Measurements from ENCODE around the gene AMBRA1. TPM values are rescaled to one million over a fixed set of nuclear protein-coding genes. Genes with fewer than 3 reads are reported as not detected.

AMBRA1 gene
- total RNA-seq, 1 donor from 2014 or later: 29.4 TPM

GRCh38 chr11:46421257-46421880, 172.5 kb downstream of the AMBRA1 start:
- no peak overlapping the region for H3K27ac Mint-ChIP-seq (ENCODE audit: unreplicated experiment)
- no peak for DNase-seq (ENCODE audit: low read depth)
- H3K36me3 ChIP-seq (ENCODE audit: insufficient read depth, low read length): peaks cover 4% of the 10 kb centered on the region

GRCh38 chr11:46420513-46420912, 173.3 kb downstream of the AMBRA1 start:
- Mint-ChIP-seq H3K4me1 (ENCODE audit: low read depth, unreplicated experiment) (no peaks in the 10 kb centered on the region), H3K36me3 (ENCODE audit: low read depth, unreplicated experiment) (peaks cover 26% of the 10 kb centered on the region), H3K4me3 (ENCODE audit: unreplicated experiment) (no peak overlapping the region), H3K27me3 (ENCODE audit: low read depth, unreplicated experiment) (no peaks in the 10 kb centered on the region), H3K9me3 (ENCODE audit: unreplicated experiment) (no peaks in the 10 kb centered on the region), H3K27ac (ENCODE audit: unreplicated experiment) (no peak overlapping the region)
- Histone ChIP-seq H2AFZ (ENCODE audit: low read depth, low read length) (no peak overlapping the region), H3K79me2 (ENCODE audit: insufficient read depth, low read length) (no peaks in the 10 kb centered on the region), H3K4me1 (ENCODE audit: insufficient read depth, low read length) (no peaks in the 10 kb centered on the region), H3K9ac (ENCODE audit: low read length) (no peak overlapping the region), H3K4me3 (ENCODE audit: insufficient read depth, low read depth, low read length) (no peak overlapping the region), H3K36me3 (ENCODE audit: insufficient read depth, low read length) (peaks cover 5% of the 10 kb centered on the region), H3K4me2 (ENCODE audit: low read length) (no peak overlapping the region), H3K27me3 (ENCODE audit: insufficient read depth, low read length) (no peaks in the 10 kb centered on the region), H3K9me3 (ENCODE audit: insufficient read depth, low read depth, low read length) (no peaks in the 10 kb centered on the region), H4K20me1 (ENCODE audit: insufficient read depth, low read length) (peaks cover 26% of the 10 kb centered on the region), H3K27ac (ENCODE audit: low read depth, low read length) (no peak overlapping the region)
- no peak for TF ChIP-seq EZH2 (IDR thresholded peaks at IDR 0.05; ENCODE audit: insufficient read depth, low read length)
- no peak for TF ChIP-seq CTCF (IDR thresholded peaks at IDR 0.05; ENCODE audit: insufficient read depth, low read depth, low read length)
- FAIRE-seq (no peak), DNase-seq (ENCODE audit: low read depth) (no peak)

More at GRCh38 chr11:46421257-46421880, 172.5 kb downstream of the AMBRA1 start:
- no peaks in the 10 kb centered on the region for H3K9me3 ChIP-seq (ENCODE audit: insufficient read depth, low read depth, low read length)
- H3K27me3 Mint-ChIP-seq (ENCODE audit: low read depth, unreplicated experiment): no peaks in the 10 kb centered on the region
- peaks cover 25% of the 10 kb centered on the region for H4K20me1 ChIP-seq (ENCODE audit: insufficient read depth, low read length)
- H3K4me3 Mint-ChIP-seq (ENCODE audit: unreplicated experiment): no peak overlapping the region
- H3K79me2 ChIP-seq (ENCODE audit: insufficient read depth, low read length): no peaks in the 10 kb centered on the region
- H3K36me3 Mint-ChIP-seq (ENCODE audit: low read depth, unreplicated experiment): peaks cover 26% of the 10 kb centered on the region
- TF ChIP-seq EZH2 (IDR thresholded peaks at IDR 0.05; ENCODE audit: insufficient read depth, low read length): no peak
- TF ChIP-seq CTCF (IDR thresholded peaks at IDR 0.05; ENCODE audit: insufficient read depth, low read depth, low read length): no peak
- no peaks in the 10 kb centered on the region for H3K4me1 Mint-ChIP-seq (ENCODE audit: low read depth, unreplicated experiment)
- no peak overlapping the region for H3K4me2 ChIP-seq (ENCODE audit: low read length)
- H3K4me1 ChIP-seq (ENCODE audit: insufficient read depth, low read length): no peaks in the 10 kb centered on the region
- H3K27me3 ChIP-seq (ENCODE audit: insufficient read depth, low read length): no peaks in the 10 kb centered on the region
- no peak for FAIRE-seq
- no peak overlapping the region for H3K27ac ChIP-seq (ENCODE audit: low read depth, low read length)
- H3K4me3 ChIP-seq (ENCODE audit: insufficient read depth, low read depth, low read length): no peak overlapping the region
- no peak overlapping the region for H3K9ac ChIP-seq (ENCODE audit: low read length)
- H2AFZ ChIP-seq (ENCODE audit: low read depth, low read length): no peak overlapping the region
- no peaks in the 10 kb centered on the region for H3K9me3 Mint-ChIP-seq (ENCODE audit: unreplicated experiment)

GRCh38 chr11:46418751-46419150, 175.1 kb downstream of the AMBRA1 start:
- DNase-seq (ENCODE audit: low read depth) (no peak), FAIRE-seq (no peak)
- peaks cover 26% of the 10 kb centered on the region for H4K20me1 ChIP-seq (ENCODE audit: insufficient read depth, low read length)
- H3K27ac ChIP-seq (ENCODE audit: low read depth, low read length): no peak overlapping the region
- Mint-ChIP-seq H3K27ac (ENCODE audit: unreplicated experiment) (no peak overlapping the region), H3K4me1 (ENCODE audit: low read depth, unreplicated experiment) (no peaks in the 10 kb centered on the region), H3K27me3 (ENCODE audit: low read depth, unreplicated experiment) (no peaks in the 10 kb centered on the region), H3K36me3 (ENCODE audit: low read depth, unreplicated experiment) (peaks cover 36% of the 10 kb centered on the region), H3K4me3 (ENCODE audit: unreplicated experiment) (no peak overlapping the region), H3K9me3 (ENCODE audit: unreplicated experiment) (no peaks in the 10 kb centered on the region)
- H3K4me2 ChIP-seq (ENCODE audit: low read length): no peak overlapping the region
- no peaks in the 10 kb centered on the region for H3K9me3 ChIP-seq (ENCODE audit: insufficient read depth, low read depth, low read length)
- no peak overlapping the region for H2AFZ ChIP-seq (ENCODE audit: low read depth, low read length)
- no peaks in the 10 kb centered on the region for H3K27me3 ChIP-seq (ENCODE audit: insufficient read depth, low read length)
- no peak overlapping the region for H3K4me3 ChIP-seq (ENCODE audit: insufficient read depth, low read depth, low read length)
- peaks cover 9% of the 10 kb centered on the region for H3K36me3 ChIP-seq (ENCODE audit: insufficient read depth, low read length)
- TF ChIP-seq EZH2 (IDR thresholded peaks at IDR 0.05; ENCODE audit: insufficient read depth, low read length): no peak
- TF ChIP-seq CTCF (IDR thresholded peaks at IDR 0.05; ENCODE audit: insufficient read depth, low read depth, low read length): no peak
- no peak overlapping the region for H3K9ac ChIP-seq (ENCODE audit: low read length)
- H3K79me2 ChIP-seq (ENCODE audit: insufficient read depth, low read length): no peaks in the 10 kb centered on the region
- H3K4me1 ChIP-seq (ENCODE audit: insufficient read depth, low read length): no peaks in the 10 kb centered on the region
